Thyroid gland (tissue), 4 donors: ENCODE measurements around the gene MPPED2. TPM values are rescaled to one million over a fixed set of nuclear protein-coding genes. Genes with fewer than 3 reads are reported as not detected.

Experiments used
- DNase-seq, 2 donors: peaks; one replicate each; pipeline ENCODE4 v3.0.0-alpha.2; 2019
- H3K27ac ChIP-seq, 3 donors: fragments of 200-600 bp; sonication (generic); 1 replicate in 2 of 3; 2 replicates in 1 of 3; pipeline ENCODE4 v1.5.1; 2016 to 2019; ENCODE audit warnings: mild to moderate bottlenecking in 1 of 3, moderate library complexity in 1 of 3
- H3K27me3 ChIP-seq: fragments of 200-600 bp; sonication (generic); one replicate; pipeline ENCODE4 v1.5.1; 2019
- H3K36me3 ChIP-seq, 2 donors: fragments of 200-600 bp; sonication (generic); one replicate each; pipeline ENCODE4 v1.5.1; 2016 to 2019
- H3K4me1 ChIP-seq, 2 donors: fragments of 200-600 bp; sonication (generic); one replicate each; pipeline ENCODE4 v1.5.1; 2017 to 2019
- H3K4me3 ChIP-seq, 3 donors: fragments of 200-600 bp; sonication (generic); replicated peaks in 1 of 3; 1 replicate in 2 of 3; 2 replicates in 1 of 3; pipeline ENCODE4 v1.5.1; 2016; ENCODE audit warnings: mild to moderate bottlenecking in 1 of 3
- H3K9me3 ChIP-seq: fragments of 200-600 bp; sonication (generic); one replicate; pipeline ENCODE4 v1.5.1; 2017
- POLR2A ChIP-seq, 2 donors: fragments of 450-650 bp; IDR thresholded peaks; one replicate each; pipeline ENCODE4 v1.6.1; 2017; ENCODE audit warnings: antibody characterized with exemption in 2 of 2, mild to moderate bottlenecking in 2 of 2, moderate library complexity in 1 of 2
- WGBS, 2 donors: methylation state at CpG; one replicate each; pipeline ENCODE4 v1.1.5; 2017; 5-methylcytosine and 5-hydroxymethylcytosine counted together
- intact Hi-C: fragments of 100-400 bp; cut with DNase I; formaldehyde crosslinking; loops from one replicate; pipeline ENCODE4 v1.15.1; 2023
- total RNA-seq, 4 donors: library from RNA; depleted of rRNA; stranded (reverse); fragments of >200 nt; gene quantifications; one replicate each; pipeline ENCODE4 v1.2.3, GENCODE V29; 2016
- TF ChIP-seq, protein P1 (sequence below), 6 experiments: fragments of 200-600 bp in 3 of 6; fragments of 450-650 bp in 3 of 6; sonication (generic) in 3 of 6; IDR thresholded peaks; one replicate each; pipeline ENCODE4 v1.5.1; 2016 to 2019; ENCODE audit warnings: antibody characterized with exemption in 6 of 6, mild to moderate bottlenecking in 2 of 6, inconsistent platforms in 1 of 6, moderate library complexity in 1 of 6

Gene MPPED2
- total RNA-seq, 4 donors from 2014 or later = 35.5 to 103 (median 75.0) TPM

DNA sequence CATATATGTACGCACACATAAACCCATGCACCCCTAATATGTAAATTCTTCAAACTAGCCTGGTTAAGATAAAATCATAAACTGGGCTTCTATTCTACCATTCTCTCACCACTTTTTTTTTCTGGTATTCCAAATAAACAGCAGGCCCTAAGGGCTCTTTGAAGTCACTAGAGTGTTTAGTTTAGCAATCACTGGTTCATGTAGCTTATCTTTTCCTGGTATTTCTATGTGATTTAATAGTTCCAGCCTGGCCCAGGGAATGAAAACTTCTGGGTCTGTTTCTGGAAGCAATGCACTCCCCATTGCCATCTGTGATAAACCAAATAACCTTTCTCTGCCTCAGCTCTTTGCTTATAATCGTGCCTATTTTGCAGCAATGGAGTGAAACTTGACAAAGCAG, 10.7 kb upstream of the MPPED2 start:
- 53 to 56% methylated on average over 2 of the region's 2 CpGs for WGBS, 2 donors
- intact Hi-C loops = no loop called here
- Histone ChIP-seq H3K27me3 (no peaks in the 10 kb centered on the region), H3K9me3 (no peaks in the 10 kb centered on the region), H3K4me3 (no peak overlapping the region), H3K27ac (peak overlapping the region; percentile 18 to 55 (median 53)), H3K36me3 (no peaks in the 10 kb centered on the region), H3K4me1 (peaks cover 10 to 12% of the 10 kb centered on the region in 2 donors)
- DNase-seq = no peak
- peak in 1 of 2 donors; percentile 20 for TF ChIP-seq POLR2A (IDR thresholded peaks at IDR 0.05)
- TF ChIP-seq, protein P1, sequence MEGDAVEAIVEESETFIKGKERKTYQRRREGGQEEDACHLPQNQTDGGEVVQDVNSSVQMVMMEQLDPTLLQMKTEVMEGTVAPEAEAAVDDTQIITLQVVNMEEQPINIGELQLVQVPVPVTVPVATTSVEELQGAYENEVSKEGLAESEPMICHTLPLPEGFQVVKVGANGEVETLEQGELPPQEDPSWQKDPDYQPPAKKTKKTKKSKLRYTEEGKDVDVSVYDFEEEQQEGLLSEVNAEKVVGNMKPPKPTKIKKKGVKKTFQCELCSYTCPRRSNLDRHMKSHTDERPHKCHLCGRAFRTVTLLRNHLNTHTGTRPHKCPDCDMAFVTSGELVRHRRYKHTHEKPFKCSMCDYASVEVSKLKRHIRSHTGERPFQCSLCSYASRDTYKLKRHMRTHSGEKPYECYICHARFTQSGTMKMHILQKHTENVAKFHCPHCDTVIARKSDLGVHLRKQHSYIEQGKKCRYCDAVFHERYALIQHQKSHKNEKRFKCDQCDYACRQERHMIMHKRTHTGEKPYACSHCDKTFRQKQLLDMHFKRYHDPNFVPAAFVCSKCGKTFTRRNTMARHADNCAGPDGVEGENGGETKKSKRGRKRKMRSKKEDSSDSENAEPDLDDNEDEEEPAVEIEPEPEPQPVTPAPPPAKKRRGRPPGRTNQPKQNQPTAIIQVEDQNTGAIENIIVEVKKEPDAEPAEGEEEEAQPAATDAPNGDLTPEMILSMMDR (IDR thresholded peaks at IDR 0.05) = no peak

GRCh38 chr11:30595934-30596333, 9.8 kb upstream of the MPPED2 start:
- 83 to 87% methylated on average over 3 of the region's 3 CpGs for WGBS, 2 donors
- Histone ChIP-seq H3K9me3 (no peaks in the 10 kb centered on the region), H3K4me3 (no peak overlapping the region), H3K4me1 (peaks cover 10 to 18% of the 10 kb centered on the region in 2 donors), H3K27ac (peak overlapping the region; percentile 16 to 35 (median 18)), H3K36me3 (no peaks in the 10 kb centered on the region), H3K27me3 (no peaks in the 10 kb centered on the region)
- intact Hi-C loops = no loop called here
- TF ChIP-seq, protein P1 (IDR thresholded peaks at IDR 0.05) = no peak
- TF ChIP-seq POLR2A (IDR thresholded peaks at IDR 0.05) = no peak
- DNase-seq = no peak

- Histone ChIP-seq H3K4me3 (no peak overlapping the region), H3K9me3 (no peaks in the 10 kb centered on the region), H3K27me3 (no peaks in the 10 kb centered on the region), H3K36me3 (no peaks in the 10 kb centered on the region), H3K4me1 (peaks cover 10 to 23% of the 10 kb centered on the region in 2 donors), H3K27ac (peak overlapping the region in 2 of 3 donors; percentile 18 to 35)
- no peak for DNase-seq
- WGBS, 2 donors = 71% methylated on average over 8 of the region's 8 CpGs
- intact Hi-C loops = no loop called here
- TF ChIP-seq POLR2A (IDR thresholded peaks at IDR 0.05) = no peak
- TF ChIP-seq, protein P1 (IDR thresholded peaks at IDR 0.05) = no peak
Observed at GRCh38 chr11:30594646-30595411, 8.7 kb upstream of the MPPED2 start.

- Histone ChIP-seq H3K4me1 (peaks cover 5 to 30% of the 10 kb centered on the region in 2 donors), H3K27me3 (no peaks in the 10 kb centered on the region), H3K27ac (peak overlapping the region; percentile 97 to 99 (median 98)), H3K9me3 (no peaks in the 10 kb centered on the region), H3K36me3 (no peaks in the 10 kb centered on the region), H3K4me3 (peak overlapping the region in 1 of 3 donors; percentile 79)
- no peak for DNase-seq
- WGBS, 2 donors = 33 to 48% methylated on average over 1 of the region's 1 CpG
- no peak for TF ChIP-seq POLR2A (IDR thresholded peaks at IDR 0.05)
- TF ChIP-seq, protein P1 (IDR thresholded peaks at IDR 0.05) = no peak
- intact Hi-C loops = no loop called here
Observed at GRCh38 chr11:30587269-30587812, 1.2 kb upstream of the MPPED2 start.

DNA sequence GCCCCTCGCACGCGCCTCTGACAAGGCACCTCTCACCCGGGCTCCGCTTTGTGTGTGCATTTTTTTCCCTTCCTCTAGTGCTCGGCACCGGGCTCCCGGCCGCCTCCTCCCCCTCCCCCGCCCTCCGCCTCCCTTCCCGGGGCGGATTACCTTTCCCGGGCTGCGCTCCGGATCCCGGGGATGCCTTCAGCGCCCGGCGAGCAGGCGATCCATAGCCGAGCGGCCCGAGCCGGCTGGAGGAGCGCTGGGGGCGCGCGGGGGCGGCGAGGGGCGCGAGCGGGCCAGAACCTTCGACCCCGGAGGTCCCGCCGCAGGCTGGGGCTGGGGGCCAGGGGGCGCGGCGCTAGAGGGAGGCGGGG, 282 bp downstream of the MPPED2 start:
- no peaks in the 10 kb centered on the region for H3K9me3 ChIP-seq
- H3K4me1 ChIP-seq = peaks cover 12 to 36% of the 10 kb centered on the region in 2 donors
- H3K4me3 ChIP-seq = peak overlapping the region; percentile 79 to 81 (median 81)
- intact Hi-C loops = no loop called here
- WGBS, 2 donors = 0 to 3% methylated on average over 14 to 28 of the region's 42 CpGs
- H3K27me3 ChIP-seq = no peaks in the 10 kb centered on the region
- DNase-seq = peak; percentile 61 to 62
- peak overlapping the region; percentile 97 to 99 (median 98) for H3K27ac ChIP-seq
- TF ChIP-seq, protein P1 (IDR thresholded peaks at IDR 0.05) = no peak
- TF ChIP-seq POLR2A (IDR thresholded peaks at IDR 0.05) = no peak
- no peaks in the 10 kb centered on the region for H3K36me3 ChIP-seq
